SJSA1 (cell line): ENCODE results near the gene SFTPD. TPM values are rescaled to one million over a fixed set of nuclear protein-coding genes. Genes with fewer than 3 reads are reported as not detected.
"Not testable (repeated sequence)": the region's sequence is repeated elsewhere in the genome, so short reads cannot be mapped to it uniquely, and the experiment has no call there.

Experiments used
- DNase-seq, 2 experiments: peaks; one replicate each; pipeline ENCODE4 v3.0.0-alpha.2; 2015 to 2020; ENCODE audit warnings: low spot score in 2 of 2, low read depth in 1 of 2
- H3K27ac ChIP-seq: fragments of 250-450 bp; sonication (Bioruptor Pico); 2 replicates; pipeline ENCODE4 v1.5.1; 2020; ENCODE audit warnings: mild to moderate bottlenecking, moderate library complexity
- H3K27me3 ChIP-seq: fragments of 250-450 bp; sonication (Bioruptor Pico); replicated peaks from 2 replicates; pipeline ENCODE4 v1.5.1; 2020; ENCODE audit warnings: mild to moderate bottlenecking, moderate library complexity
- H3K36me3 ChIP-seq: fragments of 250-450 bp; sonication (Bioruptor Pico); 2 replicates; pipeline ENCODE4 v1.5.1; 2020; ENCODE audit warnings: mild to moderate bottlenecking
- H3K4me1 ChIP-seq: fragments of 250-450 bp; sonication (Bioruptor Pico); replicated peaks from 2 replicates; pipeline ENCODE4 v1.6.1; 2021; ENCODE audit warnings: mild to moderate bottlenecking
- H3K4me3 ChIP-seq: fragments of 250-450 bp; sonication (Bioruptor Pico); 2 replicates; pipeline ENCODE4 v1.5.1; 2020; ENCODE audit warnings: mild to moderate bottlenecking
- H3K9me3 ChIP-seq: fragments of 250-450 bp; sonication (Bioruptor Pico); replicated peaks from 2 replicates; pipeline ENCODE4 v1.5.1; 2020; ENCODE audit warnings: mild to moderate bottlenecking
- total RNA-seq: library from RNA; depleted of rRNA; stranded (reverse); fragments of >200 nt; shearing (Covaris generic); gene quantifications from 2 replicates; pipeline ENCODE4 v1.2.3, GENCODE V29; 2014; rRNA removed

SFTPD gene
- 0.29 TPM in 1 of 2 replicates, not detected in the other for total RNA-seq

- no peaks in the 10 kb centered on the region; the same call in none of the 2 replicates for H3K27me3 ChIP-seq
- no peak within 1 kb of the TSS for H3K4me3 ChIP-seq
- H3K27ac ChIP-seq = no peak within 1 kb of the TSS
- DNase-seq = no peak
- no peaks in the 10 kb centered on the region; the same call in 1 of the 2 replicates for H3K9me3 ChIP-seq
- H3K36me3 ChIP-seq = no peaks in the 10 kb centered on the region
- no peaks in the 10 kb centered on the region for H3K4me1 ChIP-seq
Measured at GRCh38 chr10:79948976-79949722, at the start of gene SFTPD. TSS of gene SFTPD (minus strand) at chr10:79949105. CDS start at chr10:79946659, 2,446 bp downstream.

- no peak overlapping the region for H3K27ac ChIP-seq
- no peaks in the 10 kb centered on the region for H3K4me1 ChIP-seq
- DNase-seq = no peak
- no peaks in the 10 kb centered on the region for H3K27me3 ChIP-seq
- H3K36me3 ChIP-seq = no peaks in the 10 kb centered on the region
- no peaks in the 10 kb centered on the region for H3K9me3 ChIP-seq
- no peak overlapping the region for H3K4me3 ChIP-seq
Measured at GRCh38 chr10:79995979-79996634, 47.2 kb upstream of the SFTPD start.

- Histone ChIP-seq H3K9me3 (no peaks in the 10 kb centered on the region; the same call in 1 of the 2 replicates), H3K27ac (no peak overlapping the region), H3K4me3 (no peak overlapping the region), H3K27me3 (no peaks in the 10 kb centered on the region), H3K4me1 (no peaks in the 10 kb centered on the region), H3K36me3 (no peaks in the 10 kb centered on the region)
- no peak for DNase-seq
Measured at GRCh38 chr10:79994556-79994955, 45.7 kb upstream of the SFTPD start.

- not testable (repeated sequence) for H3K9me3 ChIP-seq, H3K36me3 ChIP-seq, H3K4me3 ChIP-seq, H3K27ac ChIP-seq, H3K27me3 ChIP-seq, DNase-seq
- peaks cover 13% of the 10 kb centered on the region for H3K4me1 ChIP-seq
Measured at GRCh38 chr10:79988199-79988598, 39.3 kb upstream of the SFTPD start.

- H3K9me3 ChIP-seq, H3K36me3 ChIP-seq, H3K4me3 ChIP-seq, H3K27me3 ChIP-seq, DNase-seq, H3K27ac ChIP-seq: not testable (repeated sequence)
- peaks cover 22% of the 10 kb centered on the region for H3K4me1 ChIP-seq
Measured at GRCh38 chr10:79986661-79987060, 37.8 kb upstream of the SFTPD start.

- Histone ChIP-seq H3K4me1 (peaks cover 33% of the 10 kb centered on the region), H3K27me3 (no peaks in the 10 kb centered on the region), H3K27ac (no peak overlapping the region), H3K9me3 (no peaks in the 10 kb centered on the region; the same call in 1 of the 2 replicates), H3K4me3 (no peak overlapping the region), H3K36me3 (no peaks in the 10 kb centered on the region)
- DNase-seq = no peak
Measured at GRCh38 chr10:79985481-79986072, 36.7 kb upstream of the SFTPD start.

GRCh38 chr10:79984851-79985250 is 35.9 kb upstream of the SFTPD start:
- peak in 1 of 2 experiments; percentile 35 for DNase-seq
- Histone ChIP-seq H3K4me3 (no peak overlapping the region), H3K9me3 (no peaks in the 10 kb centered on the region), H3K27me3 (no peaks in the 10 kb centered on the region), H3K27ac (no peak overlapping the region), H3K4me1 (peaks cover 40% of the 10 kb centered on the region), H3K36me3 (no peaks in the 10 kb centered on the region)

- no peaks in the 10 kb centered on the region for H3K36me3 ChIP-seq
- H3K4me1 ChIP-seq = peaks cover 41% of the 10 kb centered on the region
- H3K4me3 ChIP-seq = no peak overlapping the region
- H3K27me3 ChIP-seq = no peaks in the 10 kb centered on the region
- H3K9me3 ChIP-seq = no peaks in the 10 kb centered on the region
- no peak overlapping the region for H3K27ac ChIP-seq
- DNase-seq = no peak
Measured at GRCh38 chr10:79983286-79983909, 34.5 kb upstream of the SFTPD start.

- Histone ChIP-seq H3K9me3 (no peaks in the 10 kb centered on the region), H3K27me3 (no peaks in the 10 kb centered on the region), H3K27ac (no peak overlapping the region), H3K36me3 (no peaks in the 10 kb centered on the region), H3K4me1 (peaks cover 41% of the 10 kb centered on the region), H3K4me3 (no peak overlapping the region)
- no peak for DNase-seq
Measured at GRCh38 chr10:79982861-79983260, 34.0 kb upstream of the SFTPD start.

- Histone ChIP-seq H3K4me1 (peaks cover 41% of the 10 kb centered on the region), H3K4me3 (peak overlapping the region; percentile 50), H3K27me3 (no peaks in the 10 kb centered on the region), H3K27ac (peak overlapping the region; percentile 80), H3K36me3 (no peaks in the 10 kb centered on the region), H3K9me3 (no peaks in the 10 kb centered on the region)
- no peak for DNase-seq
Measured at GRCh38 chr10:79982362-79982800, 33.5 kb upstream of the SFTPD start.

- Histone ChIP-seq H3K27ac (peak overlapping the region; percentile 80), H3K4me1 (peaks cover 41% of the 10 kb centered on the region), H3K9me3 (no peaks in the 10 kb centered on the region), H3K27me3 (no peaks in the 10 kb centered on the region), H3K4me3 (peak overlapping the region; percentile 50), H3K36me3 (no peaks in the 10 kb centered on the region)
- peak; percentile 88 to 90 for DNase-seq
Measured at GRCh38 chr10:79981450-79982361, 32.8 kb upstream of the SFTPD start.

GRCh38 chr10:79980711-79981110 is 31.8 kb upstream of the SFTPD start:
- H3K27me3 ChIP-seq = no peaks in the 10 kb centered on the region
- peak overlapping the region; percentile 80 for H3K27ac ChIP-seq
- H3K4me3 ChIP-seq = no peak overlapping the region
- H3K9me3 ChIP-seq = peaks cover 1% of the 10 kb centered on the region
- H3K4me1 ChIP-seq = peaks cover 43% of the 10 kb centered on the region
- peak in 1 of 2 experiments; percentile 72 for DNase-seq
- H3K36me3 ChIP-seq = no peaks in the 10 kb centered on the region
